Panc1 (cell line): ENCODE data around the gene CPM. TPM values are rescaled to one million over a fixed set of nuclear protein-coding genes. Genes with fewer than 3 reads are reported as not detected.

Experiments used
- ATAC-seq: fragments of 200-7000 bp; cut with Tn5 transposase; 2 replicates; pipeline ENCODE4 v1.9.1; 2020; ENCODE audit warnings: mild to moderate bottlenecking, moderate library complexity
- BruUV-seq: library from RNA; stranded (reverse); fragments of 400-500 nt; replicated peaks from 2 replicates; lab custom pipeline; 2021; lab: Mats Ljungman, UMichigan
- CTCF ChIA-PET: fragments of 300-600 bp; sonication (Branson Sonifier 250); formaldehyde crosslinking; loops from one replicate; lab custom pipeline; 2022; ENCODE audit warnings: antibody characterized with exemption; lab: Charles Lee
- POLR2A ChIA-PET: fragments of 300-600 bp; sonication (Branson Sonifier 250); formaldehyde crosslinking; loops from one replicate; lab custom pipeline; 2022; ENCODE audit warnings: antibody characterized with exemption; lab: Charles Lee
- DNase-seq: peaks from one replicate; pipeline ENCODE4 v3.0.0-alpha.2; 2010; ENCODE audit warnings: low read depth, low spot score
- H3K27ac ChIP-seq: 2 replicates; pipeline ENCODE4 v1.5.1; 2011; ENCODE audit warnings: mild to moderate bottlenecking, low read length, inconsistent platforms
- H3K27me3 ChIP-seq: fragments of 200-500 bp; sonication (Bioruptor generic); 2 replicates; pipeline ENCODE4 v1.6.0; 2014; ENCODE audit warnings: low read length, inconsistent platforms; ENCODE audit not compliant: control insufficient read depth, insufficient read depth
- H3K36me3 ChIP-seq: fragments of 200-500 bp; sonication (Bioruptor generic); 2 replicates; pipeline ENCODE4 v1.5.1; 2014; ENCODE audit warnings: inconsistent platforms, mild to moderate bottlenecking, low read length, moderate library complexity; ENCODE audit not compliant: control insufficient read depth, insufficient read depth
- H3K4me1 ChIP-seq: 2 replicates; pipeline ENCODE4 v1.5.1; 2011; ENCODE audit warnings: inconsistent platforms, mild to moderate bottlenecking, low read length, moderate library complexity; ENCODE audit not compliant: control insufficient read depth, insufficient read depth
- H3K4me3 ChIP-seq, 2 experiments: 2 replicates each; pipeline ENCODE4 v1.5.1; 2011 to 2012; ENCODE audit warnings: low read depth in 2 of 2, low read length in 2 of 2, mild to moderate bottlenecking in 2 of 2, inconsistent platforms in 1 of 2, moderate library complexity in 1 of 2
- H3K9me3 ChIP-seq: fragments of 200-500 bp; sonication (Bioruptor generic); 2 replicates; pipeline ENCODE4 v1.5.1; 2014; ENCODE audit warnings: low read depth, mild to moderate bottlenecking, inconsistent platforms, low read length, moderate library complexity; ENCODE audit not compliant: control insufficient read depth, insufficient read depth
- POLR2AphosphoS5 ChIP-seq: IDR thresholded peaks from 2 replicates; pipeline ENCODE4 v1.6.1; 2012; ENCODE audit warnings: mild to moderate bottlenecking, low read depth, low read length, moderate library complexity
- SIN3A ChIP-seq: IDR thresholded peaks from 2 replicates; pipeline ENCODE4 v1.6.1; 2012; ENCODE audit warnings: low read depth, mild to moderate bottlenecking, low read length, moderate library complexity, borderline replicate concordance; ENCODE audit not compliant: insufficient read depth
- TCF7L2 ChIP-seq: IDR thresholded peaks from 2 replicates; pipeline ENCODE4 v1.6.1; 2011; ENCODE audit warnings: mild to moderate bottlenecking, low read depth, low read length, inconsistent platforms
- in situ Hi-C: cut with HindIII; loops from 2 replicates; pipeline ENCODE4 v1.10.0; 2016; ENCODE audit warnings: low sequenced_read_pairs, low pct_unique_long_range_greater_than_20kb
- intact Hi-C: fragments of 100-400 bp; cut with micrococcal nuclease; formaldehyde crosslinking; loops from one replicate; pipeline ENCODE4 v1.10.0; 2022; ENCODE audit not compliant: unreplicated experiment
- total RNA-seq: library from RNA; stranded (reverse); gene quantifications from one replicate; pipeline ENCODE4 v1.2.1, GENCODE V29; 2021; ENCODE audit not compliant: unreplicated experiment
- TF ChIP-seq, protein P1 (sequence below), 2 experiments: IDR thresholded peaks; 2 replicates each; pipeline ENCODE4 v1.6.1; 2011 to 2012; ENCODE audit warnings: low read depth in 2 of 2, control low read depth in 1 of 2, low read length in 1 of 2, mild to moderate bottlenecking in 1 of 2, moderate library complexity in 1 of 2; ENCODE audit not compliant: insufficient read depth in 1 of 2
- TF ChIP-seq, protein P2 (sequence below): fragments of 450-650 bp; IDR thresholded peaks from 2 replicates; pipeline ENCODE4 v1.5.1; 2017; ENCODE audit warnings: mild to moderate bottlenecking

Gene CPM
- total RNA-seq, 1 experiment from 2014 or later = 11.2 TPM

DNA sequence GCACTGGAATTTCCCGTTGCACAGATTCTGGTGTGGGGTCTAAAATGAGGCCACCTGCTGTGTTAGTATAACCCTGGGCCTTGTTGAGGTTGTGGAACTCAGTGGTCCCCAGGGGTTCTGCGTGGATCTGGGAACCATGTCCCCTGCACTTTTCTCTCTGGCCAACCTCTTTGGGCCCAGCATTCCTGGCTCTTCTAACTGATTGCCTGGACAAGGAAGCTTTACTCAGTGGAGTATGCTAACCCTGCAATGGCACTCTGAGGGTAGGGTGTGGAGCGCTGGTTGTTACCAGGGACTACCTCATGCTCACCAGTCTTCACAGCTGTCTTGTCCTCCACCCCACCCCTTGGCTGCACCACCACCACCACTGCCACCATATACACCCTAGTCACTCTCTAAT, 39.2 kb downstream of the CPM start:
- BruUV-seq = no TSS peak
- intact Hi-C loops = no loop called here
- no peaks in the 10 kb centered on the region for H3K36me3 ChIP-seq
- H3K27me3 ChIP-seq = no peaks in the 10 kb centered on the region
- ChIA-PET POLR2A (no interaction called here), CTCF (no interaction called here)
- H3K4me1 ChIP-seq = no peaks in the 10 kb centered on the region
- DNase-seq = no peak
- TF ChIP-seq, protein P1, sequence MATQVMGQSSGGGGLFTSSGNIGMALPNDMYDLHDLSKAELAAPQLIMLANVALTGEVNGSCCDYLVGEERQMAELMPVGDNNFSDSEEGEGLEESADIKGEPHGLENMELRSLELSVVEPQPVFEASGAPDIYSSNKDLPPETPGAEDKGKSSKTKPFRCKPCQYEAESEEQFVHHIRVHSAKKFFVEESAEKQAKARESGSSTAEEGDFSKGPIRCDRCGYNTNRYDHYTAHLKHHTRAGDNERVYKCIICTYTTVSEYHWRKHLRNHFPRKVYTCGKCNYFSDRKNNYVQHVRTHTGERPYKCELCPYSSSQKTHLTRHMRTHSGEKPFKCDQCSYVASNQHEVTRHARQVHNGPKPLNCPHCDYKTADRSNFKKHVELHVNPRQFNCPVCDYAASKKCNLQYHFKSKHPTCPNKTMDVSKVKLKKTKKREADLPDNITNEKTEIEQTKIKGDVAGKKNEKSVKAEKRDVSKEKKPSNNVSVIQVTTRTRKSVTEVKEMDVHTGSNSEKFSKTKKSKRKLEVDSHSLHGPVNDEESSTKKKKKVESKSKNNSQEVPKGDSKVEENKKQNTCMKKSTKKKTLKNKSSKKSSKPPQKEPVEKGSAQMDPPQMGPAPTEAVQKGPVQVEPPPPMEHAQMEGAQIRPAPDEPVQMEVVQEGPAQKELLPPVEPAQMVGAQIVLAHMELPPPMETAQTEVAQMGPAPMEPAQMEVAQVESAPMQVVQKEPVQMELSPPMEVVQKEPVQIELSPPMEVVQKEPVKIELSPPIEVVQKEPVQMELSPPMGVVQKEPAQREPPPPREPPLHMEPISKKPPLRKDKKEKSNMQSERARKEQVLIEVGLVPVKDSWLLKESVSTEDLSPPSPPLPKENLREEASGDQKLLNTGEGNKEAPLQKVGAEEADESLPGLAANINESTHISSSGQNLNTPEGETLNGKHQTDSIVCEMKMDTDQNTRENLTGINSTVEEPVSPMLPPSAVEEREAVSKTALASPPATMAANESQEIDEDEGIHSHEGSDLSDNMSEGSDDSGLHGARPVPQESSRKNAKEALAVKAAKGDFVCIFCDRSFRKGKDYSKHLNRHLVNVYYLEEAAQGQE (IDR thresholded peaks at IDR 0.05; ENCODE audit: insufficient read depth in 1 of 2, low read depth in 2 of 2, low read length in 1 of 2) = no peak
- TF ChIP-seq SIN3A (no peak), POLR2AphosphoS5 (no peak), TCF7L2 (no peak)
- TF ChIP-seq, protein P2, sequence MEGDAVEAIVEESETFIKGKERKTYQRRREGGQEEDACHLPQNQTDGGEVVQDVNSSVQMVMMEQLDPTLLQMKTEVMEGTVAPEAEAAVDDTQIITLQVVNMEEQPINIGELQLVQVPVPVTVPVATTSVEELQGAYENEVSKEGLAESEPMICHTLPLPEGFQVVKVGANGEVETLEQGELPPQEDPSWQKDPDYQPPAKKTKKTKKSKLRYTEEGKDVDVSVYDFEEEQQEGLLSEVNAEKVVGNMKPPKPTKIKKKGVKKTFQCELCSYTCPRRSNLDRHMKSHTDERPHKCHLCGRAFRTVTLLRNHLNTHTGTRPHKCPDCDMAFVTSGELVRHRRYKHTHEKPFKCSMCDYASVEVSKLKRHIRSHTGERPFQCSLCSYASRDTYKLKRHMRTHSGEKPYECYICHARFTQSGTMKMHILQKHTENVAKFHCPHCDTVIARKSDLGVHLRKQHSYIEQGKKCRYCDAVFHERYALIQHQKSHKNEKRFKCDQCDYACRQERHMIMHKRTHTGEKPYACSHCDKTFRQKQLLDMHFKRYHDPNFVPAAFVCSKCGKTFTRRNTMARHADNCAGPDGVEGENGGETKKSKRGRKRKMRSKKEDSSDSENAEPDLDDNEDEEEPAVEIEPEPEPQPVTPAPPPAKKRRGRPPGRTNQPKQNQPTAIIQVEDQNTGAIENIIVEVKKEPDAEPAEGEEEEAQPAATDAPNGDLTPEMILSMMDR = no peak
- H3K9me3 ChIP-seq = no peaks in the 10 kb centered on the region
- no peak for ATAC-seq
- in situ Hi-C loops = no loop called here
- no peak overlapping the region for H3K27ac ChIP-seq
- no peak overlapping the region for H3K4me3 ChIP-seq

DNA sequence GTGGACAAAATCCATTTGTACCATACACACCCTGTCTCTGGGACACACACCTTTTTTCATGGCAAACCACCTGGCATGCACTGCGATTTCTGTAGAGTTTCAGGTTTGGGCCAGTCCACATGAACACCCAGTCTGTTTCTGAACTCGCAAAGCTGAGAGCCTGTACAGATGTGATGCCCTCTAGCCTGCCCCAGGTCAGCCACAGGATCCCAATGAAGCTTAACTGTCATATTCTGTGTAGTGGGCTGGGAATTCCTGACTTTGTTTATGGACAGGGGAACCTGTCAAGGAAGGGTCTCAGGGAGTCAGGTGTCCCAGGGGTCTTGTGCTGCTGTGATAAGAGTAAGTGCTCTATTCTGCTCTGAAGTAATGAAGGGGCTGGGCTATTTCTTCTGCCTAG, 39.8 kb downstream of the CPM start:
- ATAC-seq (no peak), DNase-seq (no peak)
- in situ Hi-C loops (no loop called here), intact Hi-C loops (no loop called here)
- Histone ChIP-seq H3K27ac (no peak overlapping the region), H3K4me1 (no peaks in the 10 kb centered on the region), H3K36me3 (no peaks in the 10 kb centered on the region), H3K27me3 (no peaks in the 10 kb centered on the region), H3K4me3 (no peak overlapping the region), H3K9me3 (no peaks in the 10 kb centered on the region)
- TF ChIP-seq, protein P1 (IDR thresholded peaks at IDR 0.05; ENCODE audit: insufficient read depth in 1 of 2, low read depth in 2 of 2, low read length in 1 of 2) = no peak
- TF ChIP-seq POLR2AphosphoS5 (no peak), SIN3A (no peak), TCF7L2 (no peak)
- TF ChIP-seq, protein P2 = no peak
- CTCF ChIA-PET = no interaction called here
- POLR2A ChIA-PET = no interaction called here
- no TSS peak for BruUV-seq
